GM12878 (cell line): ENCODE data around the gene FSHR.

ENCODE experiments used
- CREB1 ChIP-seq: IDR thresholded peaks from 2 replicates; pipeline ENCODE4 v1.6.1; 2012; ENCODE audit warnings: low read depth, mild to moderate bottlenecking, inconsistent platforms
- CTCF ChIP-seq, 3 experiments: IDR thresholded peaks in 2 of 3; conservative IDR thresholded peaks in 1 of 3; 2 replicates each; pipeline ENCODE4 v1.5.1; 2011; ENCODE audit warnings: low read depth in 3 of 3, low read length in 3 of 3, mild to moderate bottlenecking in 3 of 3, control low read depth in 2 of 3, moderate library complexity in 2 of 3, inconsistent platforms in 1 of 3, mixed read lengths in 1 of 3; ENCODE audit not compliant: control insufficient read depth in 2 of 3, insufficient read depth in 1 of 3; ENCODE audit errors: extremely low read depth in 1 of 3
- MAX ChIP-seq: IDR thresholded peaks from 2 replicates; pipeline ENCODE4 v1.6.1; 2012; ENCODE audit warnings: low read depth, low read length, improper control_type of control experiment
- NR2C2 ChIP-seq: IDR thresholded peaks from 2 replicates; pipeline ENCODE4 v1.6.1; 2011; ENCODE audit warnings: borderline replicate concordance, low read depth; ENCODE audit not compliant: control insufficient read depth, insufficient read length
- POLR2A ChIP-seq: IDR thresholded peaks from 2 replicates; pipeline ENCODE4 v1.6.1; 2011; ENCODE audit warnings: low read depth, mild to moderate bottlenecking, low read length

DNA sequence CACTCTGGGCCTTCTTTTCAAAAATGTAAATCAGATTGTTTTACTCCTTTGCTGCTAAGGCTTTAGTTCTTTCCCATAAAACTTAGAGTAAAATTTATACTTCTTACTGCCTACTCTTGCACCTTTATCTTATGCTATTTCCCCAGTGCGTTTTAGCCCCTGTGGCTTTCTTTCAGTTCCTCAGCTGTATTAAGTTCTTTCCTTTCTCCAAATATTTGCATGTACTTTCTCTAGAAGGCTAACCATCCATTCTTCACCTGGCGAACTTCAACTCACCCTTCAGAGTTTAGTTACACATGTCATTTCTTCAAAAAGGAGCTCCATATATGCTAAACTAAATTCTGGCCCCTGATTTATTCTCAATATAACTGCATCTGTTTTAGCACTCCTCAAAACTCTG is 160.7 kb downstream of the FSHR start:
- no peak for TF ChIP-seq NR2C2
- TF ChIP-seq CTCF (IDR thresholded peaks at IDR 0.05 in 2 of 3, conservative IDR thresholded peaks at IDR 0.05 in 1 of 3; ENCODE audit: control insufficient read depth in 2 of 3, extremely low read depth in 1 of 3, insufficient read depth in 1 of 3, low read depth in 3 of 3, low read length in 3 of 3), result no peak
- no peak for TF ChIP-seq CREB1
- no peak for TF ChIP-seq MAX
- TF ChIP-seq POLR2A, result no peak
